IMR-90 (cell line): Measurements from ENCODE around the gene LTB4R2. TPM values are rescaled to one million over a fixed set of nuclear protein-coding genes. Genes with fewer than 3 reads are reported as not detected.

Experiments used
- ATAC-seq: fragments of 200-7000 bp; cut with Tn5 transposase; 2 replicates; pipeline ENCODE4 v1.9.1; 2020; ENCODE audit warnings: low read depth, mild to moderate bottlenecking, moderate library complexity
- BruUV-seq: library from RNA; stranded (reverse); fragments of 400-500 nt; replicated peaks from 2 replicates; lab custom pipeline; 2021; lab: Mats Ljungman, UMichigan
- CTCF ChIA-PET: fragments of 300-600 bp; formaldehyde crosslinking; extraction: SDS; loops from one replicate; lab custom pipeline; 2021; ENCODE audit warnings: antibody characterized with exemption; lab: Yijun Ruan, JAX
- POLR2A ChIA-PET: fragments of 300-600 bp; sonication (Branson Sonifier 250); formaldehyde crosslinking; loops from one replicate; lab custom pipeline; 2022; ENCODE audit warnings: antibody characterized with exemption; ENCODE audit not compliant: unreplicated experiment; lab: Charles Lee
- DNase-seq: peaks from one replicate; pipeline ENCODE4 v3.0.0; 2013
- H2AFZ ChIP-seq: replicated peaks from 2 replicates; pipeline ENCODE3; 2013; ENCODE audit warnings: low read length, mild to moderate bottlenecking; ENCODE audit not compliant: poor library complexity
- H2AK5ac ChIP-seq: 2 replicates; pipeline ENCODE4 v1.6.1; 2013; ENCODE audit warnings: low read depth, low read length, inconsistent platforms
- H2AK9ac ChIP-seq: replicated peaks from 2 replicates; pipeline ENCODE3; 2013; ENCODE audit warnings: mild to moderate bottlenecking, low read depth, low read length, moderate library complexity; ENCODE audit not compliant: poor library complexity
- H2BK120ac ChIP-seq: 2 replicates; pipeline ENCODE4 v1.6.1; 2013; ENCODE audit warnings: low read depth, low read length, inconsistent platforms
- H2BK15ac ChIP-seq: 3 replicates; pipeline ENCODE4 v1.6.1; 2013; ENCODE audit warnings: low read depth, low read length, inconsistent platforms
- H2BK20ac ChIP-seq: 2 replicates; pipeline ENCODE4 v1.6.1; 2013; ENCODE audit warnings: low read depth, mild to moderate bottlenecking, inconsistent platforms, low read length, moderate library complexity
- H2BK5ac ChIP-seq: 2 replicates; pipeline ENCODE4 v1.6.1; 2013; ENCODE audit warnings: mild to moderate bottlenecking, low read depth, low read length, inconsistent platforms; ENCODE audit not compliant: poor library complexity, severe bottlenecking
- H3K14ac ChIP-seq: replicated peaks from 2 replicates; pipeline ENCODE4 v1.6.1; 2013; ENCODE audit warnings: low read depth, low read length, inconsistent platforms
- H3K18ac ChIP-seq: 2 replicates; pipeline ENCODE4 v1.6.1; 2013; ENCODE audit warnings: low read depth, low read length, control low read depth
- H3K23ac ChIP-seq: 2 replicates; pipeline ENCODE4 v1.6.1; 2013; ENCODE audit warnings: low read depth, low read length, inconsistent platforms
- H3K27ac ChIP-seq: 2 replicates; pipeline ENCODE4 v1.5.1; 2013; ENCODE audit warnings: mild to moderate bottlenecking, control low read depth, low read length; ENCODE audit not compliant: insufficient read depth
- H3K27me3 ChIP-seq: 2 replicates; pipeline ENCODE4 v1.6.1; 2013; ENCODE audit warnings: low read length; ENCODE audit not compliant: control insufficient read depth, insufficient read depth
- H3K36me3 ChIP-seq: 2 replicates; pipeline ENCODE4 v1.6.1; 2013; ENCODE audit warnings: low read length, mixed read lengths; ENCODE audit not compliant: control insufficient read depth, insufficient read depth
- H3K4ac ChIP-seq: 2 replicates; pipeline ENCODE4 v1.6.1; 2013; ENCODE audit warnings: low read depth, low read length, inconsistent platforms
- H3K4me1 ChIP-seq: 2 replicates; pipeline ENCODE4 v1.6.1; 2013; ENCODE audit warnings: low read length, mixed read lengths; ENCODE audit not compliant: control insufficient read depth, insufficient read depth
- H3K4me2 ChIP-seq: 2 replicates; pipeline ENCODE4 v1.6.1; 2013; ENCODE audit warnings: low read depth, mild to moderate bottlenecking, control low read depth, low read length, moderate library complexity
- H3K4me3 ChIP-seq: 2 replicates; pipeline ENCODE4 v1.5.1; 2013; ENCODE audit warnings: low read depth, mild to moderate bottlenecking, control low read depth, low read length, moderate library complexity; ENCODE audit not compliant: insufficient read depth
- H3K56ac ChIP-seq: 2 replicates; pipeline ENCODE4 v1.6.1; 2013; ENCODE audit warnings: low read length, inconsistent platforms; ENCODE audit not compliant: insufficient read depth; ENCODE audit errors: extremely low read depth
- H3K79me1 ChIP-seq, 2 experiments: 2 replicates each; pipeline ENCODE4 v1.6.1; 2013; ENCODE audit warnings: low read length in 2 of 2, inconsistent platforms in 1 of 2, low read depth in 1 of 2
- H3K9ac ChIP-seq: 2 replicates; pipeline ENCODE4 v1.6.1; 2013; ENCODE audit warnings: low read depth, low read length, control low read depth
- H3K9me1 ChIP-seq: 2 replicates; pipeline ENCODE4 v1.6.1; 2013; ENCODE audit warnings: low read length, inconsistent platforms; ENCODE audit not compliant: insufficient read depth
- H3K9me3 ChIP-seq: 2 replicates; pipeline ENCODE4 v1.6.1; 2013; ENCODE audit warnings: low read length; ENCODE audit not compliant: control insufficient read depth, insufficient read depth
- H4K20me1 ChIP-seq: 2 replicates; pipeline ENCODE4 v1.6.1; 2013; ENCODE audit warnings: low read length, inconsistent platforms; ENCODE audit not compliant: insufficient read depth
- H4K5ac ChIP-seq: 2 replicates; pipeline ENCODE4 v1.6.1; 2013; ENCODE audit warnings: mild to moderate bottlenecking, low read depth, low read length, control low read depth
- H4K8ac ChIP-seq, 2 experiments: 2 replicates each; pipeline ENCODE4 v1.6.1; 2013; ENCODE audit warnings: low read depth in 2 of 2, low read length in 2 of 2, control low read depth in 1 of 2, inconsistent platforms in 1 of 2
- H4K91ac ChIP-seq: 2 replicates; pipeline ENCODE4 v1.6.1; 2013; ENCODE audit warnings: low read depth, low read length, inconsistent platforms; ENCODE audit not compliant: insufficient read depth
- BHLHE40 ChIP-seq: fragments of 150-350 bp; IDR thresholded peaks from 2 replicates; pipeline ENCODE4 v1.6.1; 2016; ENCODE audit warnings: mild to moderate bottlenecking, low read depth, low read length
- CEBPB ChIP-seq: IDR thresholded peaks from 2 replicates; pipeline ENCODE4 v1.6.1; 2012; ENCODE audit warnings: low read depth, low read length, improper control_type of control experiment
- CHD1 ChIP-seq: IDR thresholded peaks from 2 replicates; pipeline ENCODE4 v1.6.1; 2012; ENCODE audit warnings: low read depth, low read length, improper control_type of control experiment
- FOS ChIP-seq: fragments of 150-350 bp; IDR thresholded peaks from 2 replicates; pipeline ENCODE4 v1.6.1; 2016; ENCODE audit warnings: low read depth, low read length
- MAFK ChIP-seq: IDR thresholded peaks from 2 replicates; pipeline ENCODE4 v1.6.1; 2012; ENCODE audit warnings: low read depth, low read length, improper control_type of control experiment
- POLR2A ChIP-seq: IDR thresholded peaks from 2 replicates; pipeline ENCODE4 v1.6.1; 2012; ENCODE audit warnings: mild to moderate bottlenecking, low read depth, low read length
- SMC3 ChIP-seq: fragments of 150-350 bp; IDR thresholded peaks from 2 replicates; pipeline ENCODE4 v1.6.1; 2016; ENCODE audit warnings: low read depth, mild to moderate bottlenecking, antibody characterized with exemption, low read length, moderate library complexity
- WGBS, 2 experiments: methylation state at CpG; one replicate each; pipeline versions ENCODE4 v1.1.5 to v1.1.7; 2013; ENCODE audit warnings: missing lambda C conversion rate in 2 of 2; ENCODE audit not compliant: insufficient read length in 1 of 2; ENCODE audit errors: extremely low coverage in 2 of 2; 5-methylcytosine and 5-hydroxymethylcytosine counted together
- dilution Hi-C: fragments of 300-500 bp; cut with HindIII; formaldehyde crosslinking; loops from one replicate; pipeline ENCODE4 v1.14.3; 2018; ENCODE audit warnings: low sequenced_read_pairs; ENCODE audit not compliant: unreplicated experiment
- in situ Hi-C: fragments of 300-500 bp; cut with MboI; formaldehyde crosslinking; loops from 3 replicates; pipeline ENCODE4 v1.14.3; 2019; ENCODE audit warnings: low sequenced_read_pairs, inconsistent platforms, mixed read lengths
- intact Hi-C: fragments of 100-400 bp; cut with micrococcal nuclease; formaldehyde crosslinking; loops from 2 replicates; pipeline ENCODE4 v1.10.0; 2022
- polyA plus RNA-seq, 3 experiments: library from polyadenylated mRNA; depleted of rRNA; stranded (reverse); fragments of >200 nt; gene quantifications; 2 replicates each; pipeline ENCODE4 v1.2.3, GENCODE V29; 2012; ENCODE audit warnings: low replicate concordance in 1 of 3
- total RNA-seq: library from RNA; depleted of rRNA; stranded (reverse); fragments of >200 nt; gene quantifications from 2 replicates; pipeline ENCODE4 v1.2.3, GENCODE V29; 2012
- TF ChIP-seq, protein P1 (sequence below): conservative IDR thresholded peaks from 2 replicates; pipeline ENCODE4 v1.5.1; 2012; ENCODE audit warnings: mild to moderate bottlenecking, low read depth, low read length, improper control_type of control experiment
- TF ChIP-seq, protein P2 (sequence below): fragments of 150-350 bp; IDR thresholded peaks from 2 replicates; pipeline ENCODE4 v1.6.1; 2017; ENCODE audit warnings: mild to moderate bottlenecking, antibody characterized with exemption, low read length, low read depth
- TF ChIP-seq, protein P3 (sequence below): fragments of 150-350 bp; IDR thresholded peaks from 2 replicates; pipeline ENCODE4 v1.6.1; 2016; ENCODE audit warnings: low read depth, mild to moderate bottlenecking, low read length, moderate library complexity, borderline replicate concordance

LTB4R2 gene
- total and polyA plus RNA-seq, 2 of the 4 experiments (the other 2 are of a cell fraction) = 0.72 to 1.7 TPM

DNA sequence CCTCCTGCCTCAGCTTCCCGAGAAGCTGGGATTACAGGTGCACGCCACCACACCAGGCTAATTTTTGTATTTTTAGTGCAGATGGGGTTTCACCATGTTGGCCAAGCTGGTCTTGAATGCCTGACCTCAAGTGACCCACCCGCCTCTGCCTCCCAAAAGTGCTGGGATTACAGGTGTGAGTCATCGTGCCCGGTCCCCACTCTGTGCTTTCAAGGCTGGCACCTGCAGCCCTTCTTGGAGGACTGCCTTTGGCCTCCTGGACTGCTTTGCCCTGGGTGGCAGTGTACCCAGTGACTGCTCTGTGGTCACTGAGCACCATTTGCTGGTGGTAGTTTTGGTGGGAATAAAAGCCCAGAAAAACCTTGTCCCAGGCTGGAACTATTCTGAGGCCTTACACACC lies 22.9 kb upstream of the LTB4R2 start:
- 100% methylated on average over 3 of the region's 5 CpGs; no CpG with 5 or more reads in 1 of the 2 experiments for WGBS, 2 experiments
- dilution Hi-C loops (no loop called here), intact Hi-C loops (no loop called here), in situ Hi-C loops (no loop called here)
- no peak overlapping the region for H3K56ac ChIP-seq
- no peak overlapping the region for H4K8ac ChIP-seq
- H2AK5ac ChIP-seq = no peak overlapping the region
- TF ChIP-seq, protein P1, sequence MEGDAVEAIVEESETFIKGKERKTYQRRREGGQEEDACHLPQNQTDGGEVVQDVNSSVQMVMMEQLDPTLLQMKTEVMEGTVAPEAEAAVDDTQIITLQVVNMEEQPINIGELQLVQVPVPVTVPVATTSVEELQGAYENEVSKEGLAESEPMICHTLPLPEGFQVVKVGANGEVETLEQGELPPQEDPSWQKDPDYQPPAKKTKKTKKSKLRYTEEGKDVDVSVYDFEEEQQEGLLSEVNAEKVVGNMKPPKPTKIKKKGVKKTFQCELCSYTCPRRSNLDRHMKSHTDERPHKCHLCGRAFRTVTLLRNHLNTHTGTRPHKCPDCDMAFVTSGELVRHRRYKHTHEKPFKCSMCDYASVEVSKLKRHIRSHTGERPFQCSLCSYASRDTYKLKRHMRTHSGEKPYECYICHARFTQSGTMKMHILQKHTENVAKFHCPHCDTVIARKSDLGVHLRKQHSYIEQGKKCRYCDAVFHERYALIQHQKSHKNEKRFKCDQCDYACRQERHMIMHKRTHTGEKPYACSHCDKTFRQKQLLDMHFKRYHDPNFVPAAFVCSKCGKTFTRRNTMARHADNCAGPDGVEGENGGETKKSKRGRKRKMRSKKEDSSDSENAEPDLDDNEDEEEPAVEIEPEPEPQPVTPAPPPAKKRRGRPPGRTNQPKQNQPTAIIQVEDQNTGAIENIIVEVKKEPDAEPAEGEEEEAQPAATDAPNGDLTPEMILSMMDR = no peak
- no peak for TF ChIP-seq POLR2A
- no peak for TF ChIP-seq SMC3
- TF ChIP-seq, protein P2, sequence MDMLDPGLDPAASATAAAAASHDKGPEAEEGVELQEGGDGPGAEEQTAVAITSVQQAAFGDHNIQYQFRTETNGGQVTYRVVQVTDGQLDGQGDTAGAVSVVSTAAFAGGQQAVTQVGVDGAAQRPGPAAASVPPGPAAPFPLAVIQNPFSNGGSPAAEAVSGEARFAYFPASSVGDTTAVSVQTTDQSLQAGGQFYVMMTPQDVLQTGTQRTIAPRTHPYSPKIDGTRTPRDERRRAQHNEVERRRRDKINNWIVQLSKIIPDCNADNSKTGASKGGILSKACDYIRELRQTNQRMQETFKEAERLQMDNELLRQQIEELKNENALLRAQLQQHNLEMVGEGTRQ = no peak
- no peak for TF ChIP-seq CHD1
- no peak for TF ChIP-seq CEBPB
- TF ChIP-seq FOS = no peak
- TF ChIP-seq BHLHE40 = no peak
- TF ChIP-seq, protein P3, sequence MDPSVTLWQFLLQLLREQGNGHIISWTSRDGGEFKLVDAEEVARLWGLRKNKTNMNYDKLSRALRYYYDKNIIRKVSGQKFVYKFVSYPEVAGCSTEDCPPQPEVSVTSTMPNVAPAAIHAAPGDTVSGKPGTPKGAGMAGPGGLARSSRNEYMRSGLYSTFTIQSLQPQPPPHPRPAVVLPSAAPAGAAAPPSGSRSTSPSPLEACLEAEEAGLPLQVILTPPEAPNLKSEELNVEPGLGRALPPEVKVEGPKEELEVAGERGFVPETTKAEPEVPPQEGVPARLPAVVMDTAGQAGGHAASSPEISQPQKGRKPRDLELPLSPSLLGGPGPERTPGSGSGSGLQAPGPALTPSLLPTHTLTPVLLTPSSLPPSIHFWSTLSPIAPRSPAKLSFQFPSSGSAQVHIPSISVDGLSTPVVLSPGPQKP = no peak
- no peak for TF ChIP-seq MAFK
- no peak overlapping the region for H3K4me3 ChIP-seq
- H4K20me1 ChIP-seq = no peaks in the 10 kb centered on the region; the same call in 1 of the 2 replicates
- no peak overlapping the region for H4K5ac ChIP-seq
- H3K4ac ChIP-seq = no peak overlapping the region
- no peak overlapping the region for H2AK9ac ChIP-seq
- H3K27me3 ChIP-seq = no peaks in the 10 kb centered on the region
- H3K36me3 ChIP-seq = peaks cover 19% of the 10 kb centered on the region
- no peak for ATAC-seq
- H2BK15ac ChIP-seq = no peak overlapping the region
- no peak overlapping the region for H3K14ac ChIP-seq
- no peak overlapping the region for H3K4me2 ChIP-seq
- ChIA-PET CTCF (interaction anchor here (0.6 to 1.1 kb wide), 2 partner anchors 10 to 150 kb away, joined by 3 to 4 read pairs; no protein-coding TSS in a partner anchor), POLR2A (no interaction called here)
- no peak for DNase-seq
- peaks cover 0 to 7% of the 10 kb centered on the region in 2 experiments; a peak in 1 of 4 replicates for H3K79me1 ChIP-seq
- no peaks in the 10 kb centered on the region for H3K9me3 ChIP-seq
- no peak overlapping the region for H2BK120ac ChIP-seq
- H3K27ac ChIP-seq = no peak overlapping the region
- no peak overlapping the region for H3K23ac ChIP-seq
- BruUV-seq = no TSS peak
- H4K91ac ChIP-seq = no peak overlapping the region
- no peak overlapping the region for H2AFZ ChIP-seq
- no peak overlapping the region for H3K9ac ChIP-seq
- no peak overlapping the region for H2BK20ac ChIP-seq
- no peaks in the 10 kb centered on the region; the same call in 1 of the 2 replicates for H3K9me1 ChIP-seq
- H3K18ac ChIP-seq = no peak overlapping the region
- no peak overlapping the region for H2BK5ac ChIP-seq
- no peaks in the 10 kb centered on the region for H3K4me1 ChIP-seq
